HEK293T (cell line): ENCODE results near the gene RRP9.

Experiments
- ARNT ChIP-seq: fragments of 450-650 bp; IDR thresholded peaks from 2 replicates; pipeline ENCODE4 v1.6.1; 2017; ENCODE audit warnings: mild to moderate bottlenecking
- BHLHE40 ChIP-seq: fragments of 450-650 bp; IDR thresholded peaks from 2 replicates; pipeline ENCODE4 v1.6.1; 2016; ENCODE audit warnings: mild to moderate bottlenecking, moderate library complexity, borderline replicate concordance
- ELF4 ChIP-seq: fragments of 450-650 bp; IDR thresholded peaks from 2 replicates; pipeline ENCODE4 v1.6.1; 2017; ENCODE audit warnings: antibody characterized with exemption
- FOXA1 ChIP-seq: fragments of 450-650 bp; IDR thresholded peaks from 2 replicates; pipeline ENCODE4 v1.6.1; 2016; ENCODE audit warnings: mild to moderate bottlenecking
- FOXK2 ChIP-seq: fragments of 450-650 bp; IDR thresholded peaks from 2 replicates; pipeline ENCODE4 v1.6.1; 2016; ENCODE audit warnings: mild to moderate bottlenecking
- FOXM1 ChIP-seq: fragments of 450-650 bp; IDR thresholded peaks from 2 replicates; pipeline ENCODE4 v1.6.1; 2017; ENCODE audit warnings: mild to moderate bottlenecking, borderline replicate concordance
- HDGF ChIP-seq: fragments of 450-650 bp; IDR thresholded peaks from 2 replicates; pipeline ENCODE4 v1.6.1; 2017; ENCODE audit warnings: antibody characterized with exemption, borderline replicate concordance
- L3MBTL2 ChIP-seq: fragments of 450-650 bp; conservative IDR thresholded peaks from 2 replicates; pipeline ENCODE4 v1.6.1; 2016; ENCODE audit warnings: mild to moderate bottlenecking
- LEF1 ChIP-seq: fragments of 450-650 bp; IDR thresholded peaks from 2 replicates; pipeline ENCODE4 v1.6.1; 2017; ENCODE audit warnings: mild to moderate bottlenecking, borderline replicate concordance
- SP1 ChIP-seq: fragments of 450-650 bp; IDR thresholded peaks from 2 replicates; pipeline ENCODE4 v1.6.1; 2017
- SUZ12 ChIP-seq: fragments of 450-650 bp; IDR thresholded peaks from 2 replicates; pipeline ENCODE4 v1.6.1; 2016; ENCODE audit warnings: mild to moderate bottlenecking
- TARDBP ChIP-seq: fragments of 450-650 bp; IDR thresholded peaks from 2 replicates; pipeline ENCODE4 v1.6.1; 2016
- TF ChIP-seq, protein P1 (sequence below): fragments of 450-650 bp; IDR thresholded peaks from 2 replicates; pipeline ENCODE4 v1.6.1; 2016

DNA sequence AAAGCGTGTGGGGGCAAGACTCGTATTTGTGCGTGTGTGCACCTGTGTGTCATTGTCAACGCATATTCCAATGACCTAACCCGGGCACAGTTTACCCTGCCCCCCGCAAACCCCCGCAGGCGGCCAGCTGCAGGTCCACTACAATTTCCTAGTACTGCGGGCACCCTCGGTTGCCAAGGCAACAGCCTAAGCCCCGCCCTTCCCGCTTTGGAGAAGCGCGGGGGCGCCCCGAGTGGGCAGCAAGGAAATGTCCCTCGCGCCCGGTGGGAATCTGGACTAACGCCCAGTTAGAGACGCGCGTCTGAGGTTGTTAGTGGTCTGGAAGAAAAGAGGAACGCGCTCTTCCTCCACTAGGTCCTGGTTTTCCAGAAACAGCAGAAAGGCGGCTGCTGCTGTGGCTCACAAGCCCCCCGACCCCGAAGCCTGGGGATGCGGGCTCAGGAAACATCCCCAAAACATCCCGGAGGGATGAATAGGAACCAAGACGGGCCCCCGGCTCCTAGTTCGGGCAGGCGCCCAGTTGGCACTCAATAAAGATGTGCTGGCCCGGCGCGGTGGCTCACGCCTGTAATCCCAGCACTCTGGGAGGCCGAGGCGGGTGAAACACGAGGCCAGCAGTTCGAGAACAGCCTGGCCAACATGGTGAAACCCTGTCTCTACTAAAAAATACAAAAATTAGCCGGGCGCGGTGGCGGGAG lies 34.3 kb upstream of the RRP9 start:
- TF ChIP-seq TARDBP (no peak), LEF1 (no peak), FOXM1 (no peak), SUZ12 (no peak), FOXA1 (no peak), HDGF (no peak), SP1 (no peak), ARNT (no peak), FOXK2 (no peak), ELF4 (no peak), L3MBTL2 (no peak), BHLHE40 (no peak)
- TF ChIP-seq, protein P1, sequence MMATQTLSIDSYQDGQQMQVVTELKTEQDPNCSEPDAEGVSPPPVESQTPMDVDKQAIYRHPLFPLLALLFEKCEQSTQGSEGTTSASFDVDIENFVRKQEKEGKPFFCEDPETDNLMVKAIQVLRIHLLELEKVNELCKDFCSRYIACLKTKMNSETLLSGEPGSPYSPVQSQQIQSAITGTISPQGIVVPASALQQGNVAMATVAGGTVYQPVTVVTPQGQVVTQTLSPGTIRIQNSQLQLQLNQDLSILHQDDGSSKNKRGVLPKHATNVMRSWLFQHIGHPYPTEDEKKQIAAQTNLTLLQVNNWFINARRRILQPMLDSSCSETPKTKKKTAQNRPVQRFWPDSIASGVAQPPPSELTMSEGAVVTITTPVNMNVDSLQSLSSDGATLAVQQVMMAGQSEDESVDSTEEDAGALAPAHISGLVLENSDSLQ, result no peak
